Measurements from ENCODE around the gene MYCBP2.
A peak's percentile ranks its signal among the peaks of the same experiment; 100 is the strongest.
"Not testable (repeated sequence)": the region's sequence is repeated elsewhere in the genome, so short reads cannot be mapped to it uniquely, and the experiment has no call there.

The MYCBP2 gene

GRCh38 chr13:77335543-77335942 lies 8.6 kb upstream of the MYCBP2 start:
- DNase-seq (ENCODE audit: low read depth), result no peak

DNA sequence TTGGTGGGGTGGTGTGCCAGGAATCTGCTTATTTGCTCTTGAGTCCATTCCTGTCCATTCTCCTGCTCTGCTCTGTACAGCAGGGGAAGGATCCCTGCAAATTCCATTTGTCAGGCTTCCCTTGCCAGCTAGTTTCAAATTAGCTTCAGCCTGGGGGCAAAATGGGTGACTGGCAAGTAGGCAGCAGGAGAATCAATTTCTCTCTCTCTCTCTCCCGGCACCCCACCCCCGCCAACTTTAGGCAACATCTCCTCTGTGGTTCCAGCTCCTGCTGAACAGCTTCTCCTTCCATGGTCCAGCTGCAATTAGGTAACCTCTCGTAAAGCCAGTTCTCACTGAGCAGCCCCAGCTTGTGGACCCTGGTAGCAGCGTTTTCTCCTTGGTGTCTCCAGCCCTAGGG lies 6.7 kb upstream of the MYCBP2 start:
- no peak for DNase-seq (ENCODE audit: low read depth)

- DNase-seq (ENCODE audit: low read depth), result no peak
Measured at GRCh38 chr13:77331421-77331820, 4.5 kb upstream of the MYCBP2 start.

- DNase-seq (ENCODE audit: low read depth), result no peak
Measured at GRCh38 chr13:77329911-77330584, 3.2 kb upstream of the MYCBP2 start.

DNA sequence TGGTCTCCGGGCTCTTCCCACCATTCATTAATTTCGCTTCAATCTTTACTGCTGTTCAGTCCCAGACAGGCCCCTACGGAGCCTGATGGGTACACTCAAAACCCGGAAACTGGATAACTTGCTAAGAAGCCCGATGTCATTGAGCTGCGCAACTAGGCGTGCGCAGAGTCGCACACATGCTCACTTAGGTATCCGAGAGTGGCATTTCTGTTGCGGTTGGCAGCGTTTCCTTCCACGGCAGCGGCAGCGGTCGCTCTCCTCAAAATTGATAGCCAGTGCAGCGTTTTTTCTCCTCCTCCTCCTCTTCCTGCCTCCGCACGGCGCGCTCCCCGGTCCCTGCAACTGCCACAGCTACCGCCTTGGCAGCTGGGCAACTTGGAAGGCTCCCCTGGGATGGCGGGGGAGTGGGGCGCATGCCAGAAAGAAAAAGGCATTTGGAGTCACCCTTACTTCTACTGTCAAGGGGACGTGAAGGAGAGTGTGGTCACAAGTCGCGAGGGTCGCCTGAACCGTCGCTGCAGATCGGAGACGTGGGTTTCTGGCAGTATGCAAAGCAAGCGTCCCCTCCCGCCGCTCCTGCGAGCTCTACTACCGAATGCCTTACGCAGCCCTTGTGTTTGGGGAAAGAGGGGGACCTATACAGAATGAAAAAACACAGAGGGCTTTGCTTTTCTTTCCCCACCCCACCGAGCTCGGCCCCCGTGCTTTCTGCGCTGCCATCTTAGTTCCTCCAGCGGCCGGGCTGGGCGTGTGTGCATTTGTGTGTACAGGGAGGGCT lies 2.4 kb upstream of the MYCBP2 start:
- peak; percentile 71 for DNase-seq (ENCODE audit: low read depth)

- no peak for DNase-seq (ENCODE audit: low read depth)
Measured at GRCh38 chr13:77328819-77329132, 1.9 kb upstream of the MYCBP2 start.

DNA sequence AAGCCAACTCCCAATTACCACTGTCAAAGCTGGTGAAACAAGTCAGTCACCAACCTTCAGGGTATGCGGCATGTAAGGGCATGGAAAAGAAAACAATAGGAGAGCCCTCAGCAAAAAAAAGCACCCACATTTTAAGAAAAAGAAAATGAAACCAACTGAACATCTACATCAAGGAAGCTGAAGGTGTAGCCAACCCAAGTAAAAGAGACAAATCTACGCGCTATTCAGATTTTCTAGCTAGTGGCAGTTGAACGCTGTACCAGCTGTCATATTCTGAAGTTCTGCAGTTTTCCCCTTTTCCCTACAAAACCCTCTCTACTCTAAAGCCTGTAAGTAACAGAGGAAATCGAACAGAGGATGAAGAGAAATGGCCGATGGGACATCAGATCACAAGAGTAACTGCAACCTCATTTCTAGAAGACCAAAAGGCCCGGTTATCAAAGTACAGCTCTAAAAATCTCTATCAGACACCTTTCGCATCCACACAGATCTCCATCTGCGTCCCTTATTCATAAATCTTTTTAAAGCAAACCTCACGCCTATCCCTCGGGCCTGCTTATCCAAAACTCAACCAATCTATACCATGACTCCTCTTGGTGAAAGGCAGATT lies 1.4 kb downstream of the MYCBP2 start:
- DNase-seq (ENCODE audit: low read depth), result no peak

DNA sequence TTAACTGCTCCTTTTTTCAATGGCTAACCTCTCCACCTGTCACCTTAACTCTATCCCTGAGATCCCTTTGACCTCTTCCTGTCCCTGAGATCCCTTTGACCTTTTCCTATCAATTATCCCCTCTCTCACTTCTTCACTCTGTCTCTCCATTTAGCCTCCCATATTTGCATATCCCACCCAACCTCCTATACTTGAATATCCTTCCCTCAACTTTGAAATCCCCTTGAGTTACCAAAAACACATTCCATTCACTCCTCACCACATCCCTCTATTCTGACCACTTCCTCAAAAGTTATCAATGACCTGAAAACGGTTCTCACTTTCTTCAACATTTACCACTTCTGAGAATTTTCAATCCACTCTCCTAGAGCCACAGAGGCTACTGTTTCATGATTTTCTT lies 3.0 kb downstream of the MYCBP2 start:
- DNase-seq (ENCODE audit: low read depth), result no peak

DNA sequence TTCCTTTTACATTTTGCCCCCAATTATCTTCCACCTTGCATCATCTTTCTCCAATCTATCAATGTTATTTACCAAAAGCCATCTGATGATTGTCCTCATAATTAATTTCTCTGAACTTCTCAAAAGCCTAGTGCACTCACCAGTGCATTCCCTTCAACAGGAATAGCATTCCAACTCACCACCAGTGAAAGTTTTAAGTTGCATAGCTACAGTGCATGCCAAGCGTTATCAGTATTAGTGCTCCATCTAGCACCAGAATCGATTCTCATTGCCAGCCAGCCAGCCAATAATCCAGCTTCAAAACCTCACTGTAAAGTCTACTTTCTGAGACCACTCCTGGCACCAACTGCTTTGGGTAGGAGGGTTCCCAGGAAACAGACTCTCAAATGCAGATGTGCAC lies 7.4 kb downstream of the MYCBP2 start:
- DNase-seq (ENCODE audit: low read depth), result no peak

- no peak for DNase-seq (ENCODE audit: low read depth)
Measured at GRCh38 chr13:77318741-77319140, 8.2 kb downstream of the MYCBP2 start.

GRCh38 chr13:77316430-77316829 lies 10.5 kb downstream of the MYCBP2 start:
- DNase-seq (ENCODE audit: low read depth), result no peak

- DNase-seq (ENCODE audit: low read depth), result not testable (repeated sequence)
Measured at GRCh38 chr13:77315509-77315908, 11.4 kb downstream of the MYCBP2 start.

DNA sequence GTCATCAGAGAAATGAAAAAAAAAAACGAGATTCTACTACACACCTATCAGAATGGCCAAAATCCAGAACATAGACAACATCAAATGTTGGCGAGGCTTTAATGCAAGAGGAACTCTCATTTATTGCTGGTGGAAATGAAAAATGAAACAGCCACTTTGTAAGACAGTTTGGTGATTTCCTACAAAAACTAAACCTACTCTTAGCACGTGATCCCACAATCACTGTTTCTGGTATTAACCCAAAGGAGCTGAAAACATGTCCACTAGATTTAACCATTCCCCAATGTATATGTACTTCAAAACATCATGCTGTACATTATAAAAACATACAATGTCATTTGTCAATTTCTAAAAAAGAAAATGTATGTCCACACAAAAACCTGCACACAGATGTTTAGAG lies 13.0 kb downstream of the MYCBP2 start:
- no peak for DNase-seq (ENCODE audit: low read depth)

DNA sequence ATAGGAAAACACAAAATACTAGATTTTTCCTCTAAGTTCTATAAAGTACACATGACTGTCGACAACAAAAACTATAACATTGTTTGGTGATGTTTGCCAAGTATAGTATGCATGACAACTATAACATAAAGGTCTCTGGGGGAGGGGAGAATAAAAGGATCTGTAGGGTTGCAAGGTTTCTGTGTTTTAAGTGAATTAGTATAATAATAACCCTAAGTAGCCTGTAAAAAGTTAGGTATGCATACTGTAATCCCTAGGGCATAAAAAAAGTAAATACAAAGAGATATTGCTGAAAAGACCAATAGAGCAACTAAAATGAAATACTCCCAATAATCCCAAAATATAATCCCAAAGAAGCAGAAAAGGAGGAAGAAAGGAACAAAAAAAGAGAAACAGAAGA lies 14.6 kb downstream of the MYCBP2 start:
- DNase-seq (ENCODE audit: low read depth), result no peak

GRCh38 chr13:77310579-77311279 lies 16.2 kb downstream of the MYCBP2 start:
- no peak for DNase-seq (ENCODE audit: low read depth)

DNA sequence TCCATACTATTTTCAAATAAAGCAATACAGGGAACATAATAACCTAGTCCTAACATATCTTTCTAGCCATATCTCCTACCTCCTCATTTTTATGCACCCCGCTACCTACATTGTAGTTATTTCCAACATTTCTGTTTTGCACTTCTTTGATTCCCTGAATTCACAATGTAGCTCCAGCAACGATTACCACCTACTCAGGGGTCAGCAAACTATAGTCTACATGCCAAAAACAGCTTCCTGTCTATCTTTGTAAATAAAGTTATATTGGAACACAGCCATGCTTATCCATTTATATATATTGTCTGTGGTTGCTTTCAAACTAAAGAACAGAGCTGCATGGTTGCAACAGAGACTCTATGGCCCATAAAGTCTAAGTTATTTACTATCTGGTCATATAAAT lies 16.7 kb downstream of the MYCBP2 start:
- no peak for DNase-seq (ENCODE audit: low read depth)

DNA sequence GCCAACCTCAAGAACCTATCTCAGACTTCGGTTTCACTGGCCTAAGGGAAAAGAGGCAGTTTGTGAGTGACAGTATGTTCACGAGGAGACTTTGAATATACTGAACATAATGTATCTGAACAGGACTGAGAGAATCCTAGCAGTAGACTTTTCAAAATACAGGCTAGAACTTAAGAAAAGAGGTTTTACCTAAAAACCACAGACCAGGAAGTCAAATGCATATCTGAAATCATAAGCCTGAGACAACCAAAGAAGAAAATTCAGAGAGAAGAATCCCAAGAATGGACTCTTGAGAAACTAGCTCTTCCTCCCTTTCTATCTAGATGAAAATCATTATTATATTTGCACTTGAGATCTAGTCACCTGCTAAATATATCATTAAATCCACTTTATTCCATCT lies 17.6 kb downstream of the MYCBP2 start:
- DNase-seq (ENCODE audit: low read depth), result no peak

GRCh38 chr13:77306458-77306857 lies 20.4 kb downstream of the MYCBP2 start:
- no peak for DNase-seq (ENCODE audit: low read depth)

GRCh38 chr13:77305266-77305665 lies 21.6 kb downstream of the MYCBP2 start:
- DNase-seq (ENCODE audit: low read depth), result no peak

- no peak for DNase-seq (ENCODE audit: low read depth)
Measured at GRCh38 chr13:77300176-77301037, 26.5 kb downstream of the MYCBP2 start.

DNA sequence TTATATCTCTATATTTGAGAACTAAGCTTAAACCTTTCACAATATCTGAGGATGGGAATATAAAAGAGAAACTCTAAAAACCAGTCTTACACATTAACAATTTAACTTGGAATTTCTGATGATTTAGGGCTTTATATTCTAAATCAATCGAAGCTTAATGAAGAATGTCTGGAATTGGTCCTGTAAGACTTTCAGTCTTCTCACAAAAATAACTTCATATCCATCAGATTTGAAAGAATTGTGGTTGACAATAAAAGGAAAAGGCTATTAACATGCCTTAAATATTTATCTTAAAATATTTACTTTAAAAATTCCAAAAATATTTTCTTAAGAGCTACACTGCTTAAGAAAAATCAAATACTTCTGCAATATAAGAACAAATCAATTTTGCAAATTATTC lies 27.3 kb downstream of the MYCBP2 start:
- no peak for DNase-seq (ENCODE audit: low read depth)

GRCh38 chr13:77298426-77298825 lies 28.5 kb downstream of the MYCBP2 start:
- no peak for DNase-seq (ENCODE audit: low read depth)

Data from stimulated activated CD8-positive, alpha-beta memory T cell treated with anti-CD3 and anti-CD28 coated beads, Interleukin-12 subunit alpha, Interleukin-12 subunit beta, amount 100 ng/mL, for 4 hours (primary cell).